HTR-8/SVneo (cell line): Measurements from ENCODE around the gene EPHA7.

Experiments
- DNase-seq: peaks from one replicate; pipeline ENCODE4 v3.0.0; 2011; ENCODE audit warnings: low spot score, mixed read lengths; ENCODE audit not compliant: insufficient read length
- FAIRE-seq: peaks from 2 replicates; lab custom pipeline; 2011; peaks lifted over from hg19 to GRCh38; lab: Jason Lieb, UNC

The EPHA7 gene

DNA sequence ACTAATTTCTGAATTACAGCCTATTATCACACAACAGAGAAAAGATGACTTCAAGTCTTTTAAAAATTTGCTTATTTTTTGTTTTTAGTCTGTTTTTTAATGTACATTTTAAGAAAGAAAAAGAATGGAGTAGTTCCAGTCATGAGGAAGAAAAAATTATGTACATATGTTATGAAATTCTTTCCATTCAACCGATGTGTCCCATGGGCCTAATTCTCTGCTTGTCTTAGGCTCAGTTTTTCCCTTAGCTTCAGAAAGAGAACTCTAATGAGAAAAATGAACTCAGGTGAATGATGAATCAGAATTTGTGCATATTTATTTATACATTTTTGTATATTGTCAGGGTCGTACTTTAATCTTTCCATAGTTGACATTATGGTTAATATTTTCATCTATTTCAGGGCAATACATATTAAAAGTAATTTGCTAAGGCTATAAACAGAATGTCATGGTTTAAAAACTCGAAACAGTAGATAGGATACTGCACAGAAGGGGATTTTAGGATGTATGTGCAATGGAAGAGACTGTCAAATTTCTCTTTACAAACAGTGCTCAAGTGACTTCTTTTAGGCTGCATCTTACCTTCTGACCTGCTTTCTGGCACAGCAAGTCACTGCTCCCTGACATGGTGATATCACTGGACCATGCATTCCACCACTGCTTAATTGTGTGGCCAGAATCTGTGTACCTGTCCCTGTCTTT is 153.1 kb downstream of the EPHA7 start:
- DNase-seq = no peak
- no peak for FAIRE-seq

DNA sequence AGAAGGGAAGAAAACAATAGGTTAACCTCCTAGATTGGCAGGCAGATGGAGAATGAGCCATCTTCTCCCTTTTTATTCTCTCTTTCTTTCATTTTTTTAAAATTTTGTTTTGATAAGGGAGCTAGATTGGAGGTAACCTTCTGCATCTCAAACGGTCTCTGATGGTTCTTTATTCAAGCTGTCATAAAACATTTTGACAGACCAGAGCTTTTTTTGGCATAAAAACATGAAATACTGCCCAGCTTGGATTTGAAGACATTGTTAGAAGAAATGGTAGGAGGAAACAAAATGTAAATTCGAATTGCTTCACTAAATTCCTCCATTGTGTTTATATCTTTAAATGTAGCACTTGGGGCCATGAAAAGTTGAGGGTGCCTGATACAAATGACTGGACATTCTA is 158.5 kb downstream of the EPHA7 start:
- DNase-seq (no peak), FAIRE-seq (no peak)

DNA sequence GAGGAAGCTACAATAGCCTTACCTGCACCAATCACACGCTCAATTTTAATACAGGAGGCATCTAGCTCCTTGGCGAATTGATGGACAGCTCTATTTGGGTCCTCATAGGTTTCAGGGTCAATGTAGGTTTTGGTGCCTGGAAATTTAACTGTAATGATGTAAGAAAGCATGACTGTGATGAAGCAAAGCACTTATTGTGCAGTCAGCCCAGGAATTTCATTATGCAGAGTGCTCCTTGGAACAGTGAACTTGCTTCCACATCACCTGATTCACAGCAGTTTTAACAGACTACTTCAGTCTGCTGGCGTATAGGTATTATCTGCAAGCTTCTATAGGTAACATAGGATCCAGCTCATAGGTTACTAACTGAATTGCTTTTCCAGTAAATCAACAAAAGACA is 160.0 kb downstream of the EPHA7 start:
- FAIRE-seq = no peak
- no peak for DNase-seq

DNA sequence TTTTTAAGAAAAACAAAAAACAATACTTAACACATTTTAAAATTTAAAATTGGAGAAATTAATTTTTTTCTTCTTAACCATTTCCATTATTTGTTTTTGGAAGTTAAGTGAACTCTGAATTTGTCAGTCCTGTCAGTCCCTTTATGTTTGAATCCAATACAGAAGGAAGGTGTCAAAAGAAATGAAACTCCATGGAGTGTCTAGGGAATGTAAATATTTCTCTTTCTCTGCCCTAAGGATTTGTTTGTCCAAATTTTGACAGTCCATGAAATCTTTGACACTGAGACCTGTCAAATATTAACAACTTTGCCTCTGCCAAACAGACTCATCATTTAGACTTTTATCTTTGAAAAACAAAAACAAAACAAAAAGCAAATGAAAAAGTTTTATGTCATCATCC is 166.4 kb downstream of the EPHA7 start:
- FAIRE-seq (no peak), DNase-seq (no peak)

DNA sequence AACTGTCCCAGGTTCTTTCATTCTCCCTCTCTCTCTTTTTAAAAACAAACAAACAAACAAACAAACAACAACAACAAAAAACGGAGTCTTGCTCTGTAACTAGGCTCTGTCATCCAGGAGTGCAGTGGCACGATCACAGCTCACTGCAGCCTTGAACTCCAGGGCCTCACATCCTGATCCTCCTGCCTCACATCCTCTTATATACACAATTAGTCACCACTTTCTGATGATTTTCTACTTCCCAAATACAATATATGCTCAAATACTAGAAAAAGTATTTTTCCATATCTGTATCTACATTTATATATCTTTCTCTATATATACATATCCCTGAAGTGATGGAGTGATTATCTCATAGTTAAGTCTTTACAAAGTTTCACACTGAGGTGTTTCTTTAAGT is 170.7 kb downstream of the EPHA7 start:
- FAIRE-seq = no peak

DNA sequence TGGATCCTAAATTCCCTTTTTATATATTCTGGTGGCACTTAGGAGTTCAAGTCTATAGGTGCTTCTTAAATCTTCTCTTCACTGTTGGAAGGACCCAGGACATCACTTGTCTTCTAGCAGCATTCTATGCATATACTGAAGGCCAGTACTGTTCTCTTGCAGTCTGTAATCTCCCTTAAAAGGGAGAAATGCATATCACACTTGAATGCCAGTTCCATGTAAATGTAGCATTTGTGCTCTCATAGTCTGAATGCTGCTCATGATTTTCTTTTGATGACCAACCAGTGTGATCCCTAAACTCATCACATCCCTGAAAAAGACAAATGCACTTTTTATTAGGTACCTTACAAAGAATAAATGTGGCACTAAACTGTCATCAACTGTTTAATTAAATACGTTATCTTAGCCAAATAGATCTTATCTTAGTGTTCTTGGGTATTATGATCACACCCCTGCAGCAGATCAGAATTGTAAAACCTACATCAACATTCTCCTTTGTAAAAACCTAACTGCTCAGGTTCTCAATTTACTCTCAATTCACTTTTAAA is 176.1 kb downstream of the EPHA7 start:
- no peak for DNase-seq
- FAIRE-seq = no peak

More for the DNA sequence above, 170.7 kb downstream of the EPHA7 start:
- DNase-seq = no peak

DNA sequence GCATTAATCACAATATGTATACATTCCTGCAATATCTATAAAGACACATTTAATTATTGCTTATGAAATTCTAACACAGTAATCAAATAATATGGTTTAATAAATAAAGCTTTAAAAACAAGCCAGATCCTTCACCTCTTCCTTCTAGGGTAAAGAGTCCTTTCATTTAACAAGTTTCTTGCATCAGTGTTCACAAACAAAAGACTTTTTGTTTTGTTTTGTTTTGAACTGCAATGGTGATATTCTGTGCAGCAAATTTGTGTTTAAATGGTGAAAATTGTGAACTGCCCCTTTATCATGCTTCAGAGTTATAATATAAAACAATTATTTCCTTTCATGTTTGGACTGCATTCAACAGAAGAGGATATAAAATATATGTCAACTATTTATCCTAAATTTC is 177.3 kb downstream of the EPHA7 start:
- DNase-seq (no peak), FAIRE-seq (no peak)

DNA sequence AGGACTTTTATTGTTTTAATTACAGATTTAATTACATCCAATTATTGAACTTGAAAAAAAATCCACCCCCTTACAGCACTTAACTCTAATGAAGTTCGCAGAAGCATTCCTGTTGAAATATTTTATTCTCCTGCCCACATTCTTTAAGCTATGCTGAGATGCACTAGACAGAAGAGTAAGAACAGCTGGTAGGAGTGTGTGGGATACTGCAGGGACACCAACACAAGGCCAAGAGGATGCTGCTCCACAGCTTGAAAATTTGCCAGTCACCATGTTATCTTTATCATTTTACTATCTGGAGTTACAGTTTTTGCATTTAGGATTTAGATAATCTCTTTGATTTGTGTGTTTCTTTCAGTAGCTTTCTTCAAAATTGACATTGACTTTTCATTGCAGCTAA is 180.7 kb downstream of the EPHA7 start:
- DNase-seq (no peak), FAIRE-seq (no peak)

DNA sequence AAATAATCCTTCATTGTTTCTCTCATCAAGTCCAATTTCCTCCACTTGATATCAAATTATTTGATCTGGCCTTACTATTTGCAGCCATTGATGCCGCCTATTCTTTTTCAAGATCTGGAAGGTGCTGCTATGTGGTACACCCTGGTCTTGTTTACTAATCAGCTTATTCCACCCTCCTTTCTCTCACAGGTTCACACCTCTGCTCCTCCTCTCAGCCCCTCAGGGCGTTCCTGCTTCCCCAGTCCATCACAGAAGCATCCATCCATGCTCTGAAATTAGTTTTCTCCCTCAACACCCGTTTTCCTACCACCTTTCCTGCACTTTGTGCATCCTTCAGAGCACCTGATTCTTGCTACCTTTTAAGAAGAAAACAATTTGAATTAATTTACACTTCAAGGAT is 183.6 kb downstream of the EPHA7 start:
- FAIRE-seq (no peak), DNase-seq (no peak)

DNA sequence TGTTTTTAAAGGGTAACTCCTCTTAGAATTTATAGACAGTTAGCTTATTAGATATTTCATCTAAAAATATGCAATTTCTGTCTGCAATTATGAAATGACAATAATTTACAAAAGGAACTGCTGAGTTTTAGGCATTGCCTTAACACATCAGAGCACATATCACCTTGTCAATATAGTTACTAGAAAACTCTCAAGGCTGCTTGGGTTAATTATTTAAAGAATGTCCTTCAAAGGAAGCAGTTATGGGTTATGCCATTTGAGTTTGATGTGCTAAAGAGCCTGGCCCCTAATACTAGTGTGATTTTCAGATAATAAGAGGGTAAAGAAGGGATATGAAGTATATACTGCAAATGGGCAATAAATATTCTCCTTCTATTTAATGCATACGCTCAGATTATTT is 192.5 kb downstream of the EPHA7 start:
- no peak for FAIRE-seq
- DNase-seq = no peak

DNA sequence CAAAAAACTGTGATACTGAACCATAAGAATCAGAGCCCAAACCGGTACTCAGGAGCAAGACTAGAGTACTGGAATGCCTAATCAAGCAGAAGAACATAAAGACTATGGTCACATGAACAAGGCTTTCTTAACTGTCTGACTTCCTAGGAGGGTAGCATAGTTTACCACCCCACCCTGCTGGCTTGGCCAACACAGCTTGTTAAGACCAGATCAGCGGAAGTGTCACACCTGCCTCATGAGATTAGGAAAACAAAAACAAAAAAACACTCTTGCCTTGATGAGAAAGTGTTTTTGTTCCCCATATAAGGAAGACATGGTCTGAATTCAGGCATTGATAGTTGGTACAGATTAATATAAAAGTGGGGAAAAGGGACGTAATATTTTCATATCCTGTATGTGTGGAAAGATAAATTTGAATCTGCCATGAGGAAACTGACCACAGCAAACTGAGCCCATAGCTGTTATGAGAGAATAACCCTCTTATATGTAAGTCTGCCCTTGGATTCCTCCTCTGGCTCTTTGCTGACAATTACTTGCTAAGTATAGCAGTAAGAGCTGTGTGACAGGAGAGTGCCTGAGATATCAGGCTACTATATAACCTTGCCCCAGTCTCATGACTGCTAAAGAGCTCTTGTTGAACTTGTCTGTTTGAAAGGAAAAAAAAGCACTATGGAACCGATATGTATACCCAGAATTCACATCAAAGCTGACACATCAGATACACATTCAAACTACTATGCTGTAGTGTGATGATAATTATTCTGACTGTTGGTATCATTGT is 197.1 kb downstream of the EPHA7 start:
- DNase-seq = no peak
- FAIRE-seq = no peak

DNA sequence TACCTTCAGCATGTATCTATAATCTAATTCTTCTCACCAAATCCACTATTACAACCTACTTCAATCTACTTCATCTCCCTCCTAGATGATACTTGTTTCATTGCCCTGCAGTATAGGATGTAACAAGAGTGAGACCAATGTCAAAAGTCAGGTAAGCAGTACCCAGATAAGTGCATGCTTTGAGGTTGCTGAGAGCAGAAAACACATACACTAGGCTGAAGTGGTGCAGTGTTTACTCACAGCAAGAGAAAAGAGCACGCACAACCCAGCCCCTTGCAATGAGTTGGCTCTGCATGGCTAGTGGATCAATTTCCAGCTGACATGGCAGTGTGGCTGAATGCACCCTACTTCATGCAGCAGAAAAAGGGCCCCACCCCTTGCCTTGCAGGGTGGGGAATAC is 199.9 kb downstream of the EPHA7 start:
- DNase-seq (no peak), FAIRE-seq (no peak)

DNA sequence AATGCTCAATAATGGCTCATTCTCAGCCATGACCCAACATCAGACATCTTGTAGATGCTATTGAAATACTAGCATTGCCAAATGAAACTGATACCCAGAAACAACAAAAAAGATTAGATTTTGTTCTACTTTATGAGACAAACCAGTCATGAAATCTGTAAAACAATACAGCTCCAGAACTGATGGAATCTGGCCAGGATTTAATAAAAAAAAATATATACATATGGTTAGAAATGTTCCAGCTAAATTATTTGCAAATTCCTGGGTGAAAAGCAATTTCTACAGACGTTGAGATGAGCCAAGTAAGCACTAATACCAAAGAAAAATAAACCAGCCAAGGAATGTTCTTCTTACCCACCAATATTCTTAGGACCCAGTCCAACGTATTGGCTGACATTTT is 201.3 kb downstream of the EPHA7 start:
- FAIRE-seq = no peak
- DNase-seq = no peak

DNA sequence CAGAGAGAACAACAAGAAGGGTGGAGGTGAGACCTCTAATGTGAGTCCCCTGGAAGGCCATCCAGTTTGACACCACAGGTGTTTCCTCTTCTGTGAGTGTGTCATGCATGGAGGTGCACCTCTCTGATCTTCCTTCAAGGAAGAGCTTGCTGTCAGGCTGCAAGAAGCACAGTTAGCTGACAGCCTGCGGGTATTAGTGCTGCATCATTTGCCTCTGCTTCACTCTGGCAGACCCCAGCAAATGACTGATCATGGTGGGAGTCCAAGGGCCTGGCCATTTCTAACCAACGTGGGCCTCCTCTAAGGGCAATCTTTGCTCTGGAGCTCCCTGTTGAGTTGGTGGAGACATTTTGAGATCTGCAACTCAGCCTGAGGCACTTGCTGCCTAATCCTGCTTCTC is 206.3 kb downstream of the EPHA7 start:
- FAIRE-seq = no peak
- DNase-seq = no peak

DNA sequence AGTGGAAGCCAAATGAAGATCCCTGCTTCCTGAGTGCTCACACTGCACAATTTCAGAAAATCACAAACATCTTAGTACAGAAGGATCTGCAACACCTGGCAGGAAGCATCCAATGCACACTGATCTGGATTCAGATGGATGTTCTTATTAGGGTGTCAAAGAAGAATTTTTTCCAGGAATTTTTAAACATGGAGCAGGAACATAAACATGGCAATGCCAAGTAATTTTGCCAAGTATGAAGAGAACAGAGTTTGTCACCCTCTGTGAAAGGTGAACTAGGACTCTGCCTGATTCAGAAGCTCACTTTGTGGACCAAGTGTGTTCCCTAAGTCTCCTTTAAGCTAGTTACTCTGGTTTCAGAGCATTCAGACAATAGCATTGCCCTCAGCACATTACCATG is 208.5 kb downstream of the EPHA7 start:
- DNase-seq = no peak
- no peak for FAIRE-seq

DNA sequence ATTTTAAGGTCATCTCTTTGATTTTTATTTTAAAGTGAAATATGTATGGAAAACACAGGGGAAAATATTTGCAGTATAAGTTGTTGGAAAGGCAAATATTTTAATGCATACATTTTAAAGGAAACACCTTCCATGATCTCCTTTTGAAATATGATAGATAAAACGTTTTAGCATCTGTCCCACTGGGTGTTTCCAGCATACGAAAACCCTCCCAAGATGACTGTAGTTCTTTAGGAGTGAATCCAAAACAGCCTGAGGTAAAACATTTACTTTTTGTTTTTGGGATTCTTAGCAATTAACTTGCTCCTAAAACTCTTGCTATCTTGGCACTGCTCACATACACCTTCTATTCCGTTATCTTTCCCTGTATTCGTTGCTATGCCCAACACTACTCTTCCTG is 210.0 kb downstream of the EPHA7 start:
- DNase-seq (no peak), FAIRE-seq (no peak)

DNA sequence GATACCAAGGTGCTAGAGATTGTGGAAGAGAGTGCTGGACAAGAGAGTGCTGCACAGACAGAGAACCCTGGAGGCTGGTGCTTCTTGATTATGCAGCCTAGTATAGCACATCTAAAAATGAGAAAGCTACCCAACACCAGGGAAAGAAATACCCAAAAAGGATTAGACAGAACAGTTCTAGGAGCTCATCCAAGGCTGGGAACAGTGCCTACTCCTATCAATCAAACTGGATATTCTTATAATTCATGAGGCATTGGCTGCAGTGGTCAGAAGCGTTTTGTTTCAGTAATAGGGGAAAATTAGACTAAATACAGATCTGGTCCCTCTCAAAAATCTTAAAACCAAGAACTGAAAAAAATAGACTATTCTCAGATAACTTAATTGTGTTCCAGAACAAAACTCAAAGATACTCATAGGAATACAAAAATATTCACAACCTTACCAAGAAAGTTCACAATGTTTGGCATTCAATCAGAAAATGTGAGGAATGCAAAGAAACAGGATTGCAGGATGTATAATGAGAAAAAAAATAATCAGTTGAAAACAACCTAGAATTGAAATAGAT is 222.9 kb downstream of the EPHA7 start:
- DNase-seq = no peak
- FAIRE-seq = no peak

DNA sequence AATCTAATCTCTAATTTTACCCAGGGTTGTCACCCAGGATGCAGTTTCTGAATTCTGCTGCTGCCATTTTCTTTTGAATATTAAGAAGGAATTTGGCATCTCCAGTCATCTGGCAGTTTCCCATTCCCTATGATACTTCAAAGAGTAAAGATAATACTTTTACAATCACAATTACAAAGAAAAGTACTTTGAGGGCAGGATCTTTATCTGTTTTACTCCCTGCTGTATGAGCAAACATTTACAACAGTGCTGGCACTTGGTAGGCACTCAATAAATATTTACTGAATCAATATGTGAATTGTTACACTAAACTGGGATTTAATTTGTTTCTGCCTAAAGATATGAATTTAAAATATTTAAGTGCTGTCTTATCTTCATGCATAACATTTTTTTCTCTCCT is 224.9 kb downstream of the EPHA7 start:
- no peak for FAIRE-seq
- no peak for DNase-seq

DNA sequence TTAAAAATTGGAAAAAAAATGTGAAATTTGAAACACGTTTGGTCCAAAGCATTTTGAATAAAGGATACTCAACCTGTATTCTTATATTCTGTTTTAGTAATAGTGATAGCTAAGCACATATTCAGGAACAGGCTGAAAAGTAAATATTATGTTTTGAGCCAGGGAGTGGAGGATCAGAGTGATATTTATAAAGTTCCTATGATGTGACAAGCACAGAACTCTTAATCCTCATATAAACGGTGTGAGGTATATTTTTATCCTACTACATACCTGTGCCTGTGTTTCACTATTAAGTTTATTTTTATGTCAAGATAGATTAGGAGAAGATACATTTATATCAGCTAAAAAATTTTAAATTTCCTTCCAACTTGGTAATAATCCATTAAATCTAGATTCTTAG is 225.5 kb downstream of the EPHA7 start:
- FAIRE-seq = no peak
- DNase-seq = no peak
